GM12874 (cell line): ENCODE results near the gene GOLM1.

ENCODE experiments used
- TF ChIP-seq, protein P1 (sequence below): IDR thresholded peaks from 2 replicates; pipeline ENCODE4 v1.5.1; 2011; ENCODE audit warnings: low read depth, mild to moderate bottlenecking, control low read depth, low read length, moderate library complexity; ENCODE audit not compliant: insufficient read depth

GOLM1 gene

DNA sequence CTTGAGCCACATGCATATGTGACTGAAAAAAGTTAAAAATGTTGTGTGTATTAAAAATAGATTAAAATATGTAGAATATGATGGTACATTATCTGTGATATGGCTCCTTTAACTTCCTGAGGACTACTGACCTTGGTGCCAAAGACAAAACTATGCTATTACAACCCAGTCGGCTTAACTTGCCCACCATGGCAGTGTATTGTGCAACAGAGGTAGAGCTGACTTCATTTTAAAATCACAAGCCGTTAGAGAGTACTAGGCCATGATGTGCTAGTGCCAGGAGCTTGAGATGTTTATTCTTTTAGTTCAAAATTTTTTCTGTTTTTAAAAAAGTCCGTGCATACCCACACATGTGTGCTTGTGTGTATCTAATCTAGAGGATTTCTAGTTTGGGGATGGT lies 112.1 kb downstream of the GOLM1 start:
- TF ChIP-seq, protein P1, sequence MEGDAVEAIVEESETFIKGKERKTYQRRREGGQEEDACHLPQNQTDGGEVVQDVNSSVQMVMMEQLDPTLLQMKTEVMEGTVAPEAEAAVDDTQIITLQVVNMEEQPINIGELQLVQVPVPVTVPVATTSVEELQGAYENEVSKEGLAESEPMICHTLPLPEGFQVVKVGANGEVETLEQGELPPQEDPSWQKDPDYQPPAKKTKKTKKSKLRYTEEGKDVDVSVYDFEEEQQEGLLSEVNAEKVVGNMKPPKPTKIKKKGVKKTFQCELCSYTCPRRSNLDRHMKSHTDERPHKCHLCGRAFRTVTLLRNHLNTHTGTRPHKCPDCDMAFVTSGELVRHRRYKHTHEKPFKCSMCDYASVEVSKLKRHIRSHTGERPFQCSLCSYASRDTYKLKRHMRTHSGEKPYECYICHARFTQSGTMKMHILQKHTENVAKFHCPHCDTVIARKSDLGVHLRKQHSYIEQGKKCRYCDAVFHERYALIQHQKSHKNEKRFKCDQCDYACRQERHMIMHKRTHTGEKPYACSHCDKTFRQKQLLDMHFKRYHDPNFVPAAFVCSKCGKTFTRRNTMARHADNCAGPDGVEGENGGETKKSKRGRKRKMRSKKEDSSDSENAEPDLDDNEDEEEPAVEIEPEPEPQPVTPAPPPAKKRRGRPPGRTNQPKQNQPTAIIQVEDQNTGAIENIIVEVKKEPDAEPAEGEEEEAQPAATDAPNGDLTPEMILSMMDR: no peak

DNA sequence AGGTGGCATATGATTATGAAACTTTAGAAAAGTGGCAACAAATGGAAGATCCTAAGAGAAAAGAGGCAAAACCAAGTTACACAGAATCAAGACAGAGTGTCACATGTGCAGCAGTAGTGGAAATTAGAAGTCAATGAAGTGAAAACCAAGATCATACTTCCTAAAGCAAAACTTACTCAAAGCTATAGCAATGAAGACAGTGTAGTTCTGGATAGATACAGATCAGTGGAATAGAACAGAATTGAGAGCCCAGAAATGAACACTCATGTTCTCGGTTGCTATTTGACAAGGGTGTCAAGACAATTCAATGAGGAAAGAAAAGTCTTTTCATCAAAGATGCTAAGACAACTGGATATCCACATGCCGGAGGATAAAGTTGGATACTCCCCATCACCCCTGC lies 114.9 kb downstream of the GOLM1 start:
- TF ChIP-seq, protein P1: no peak

DNA sequence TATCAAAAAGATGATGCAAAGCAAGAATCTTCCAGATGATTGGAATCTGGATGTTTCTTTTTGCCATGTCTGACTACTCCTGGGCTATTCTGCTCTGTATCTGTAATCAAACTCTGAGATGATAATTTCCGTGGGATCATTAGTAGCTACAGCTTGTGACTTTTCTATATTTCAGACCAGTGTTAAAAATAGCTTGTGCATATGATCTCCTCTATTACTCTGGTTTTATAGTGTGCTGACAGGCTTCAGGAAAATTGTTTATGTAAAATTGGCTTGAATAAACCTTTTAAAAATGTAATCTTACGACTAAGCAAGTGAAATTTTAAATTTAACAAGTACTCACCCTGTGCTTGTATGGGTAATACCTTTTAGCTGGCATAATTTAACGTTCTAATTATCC lies 118.0 kb downstream of the GOLM1 start:
- TF ChIP-seq, protein P1: no peak

DNA sequence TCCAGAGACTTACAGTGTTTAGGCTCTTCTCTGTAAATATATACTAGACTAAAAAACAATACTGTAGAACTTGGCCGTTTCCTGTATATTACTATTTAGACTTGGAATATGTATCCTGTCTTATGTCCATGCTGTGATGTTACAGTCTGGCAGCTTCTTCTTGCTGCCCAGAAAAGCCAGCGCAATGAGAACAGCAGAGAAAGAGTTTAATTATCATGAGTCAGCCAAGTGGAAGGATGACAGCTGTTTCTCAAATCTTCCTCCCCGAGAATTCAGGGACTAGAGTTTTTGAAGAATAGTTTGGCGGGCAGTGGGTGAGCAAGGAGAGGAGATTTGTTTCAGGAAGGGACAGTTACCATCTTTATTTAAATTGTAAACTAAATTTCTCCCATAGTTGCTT lies 120.9 kb downstream of the GOLM1 start:
- TF ChIP-seq, protein P1: no peak
